ENCODE measurements around the gene SPATA20. TPM values are rescaled to one million over a fixed set of nuclear protein-coding genes. Genes with fewer than 3 reads are reported as not detected.

The SPATA20 gene
- total RNA-seq, 1 experiment from 2014 or later = 149 TPM

GRCh38 chr17:50549969-50550368 is 3.0 kb downstream of the SPATA20 start:
- DNase-seq = no peak
- no peaks in the 10 kb centered on the region for H3K9me3 Mint-ChIP-seq (ENCODE audit: unreplicated experiment)
- H3K36me3 Mint-ChIP-seq (ENCODE audit: insufficient read depth, unreplicated experiment) = peaks cover 6% of the 10 kb centered on the region
- CTCF ChIA-PET = interaction anchor here (0.8 to 5.6 kb wide), 23 partner anchors 8 to 213 kb away, joined by 3 to 272 read pairs (median 9); partner anchors contain the start of genes ACSF2, CACNA1G and LUC7L3
- no peak overlapping the region for H3K4me3 Mint-ChIP-seq (ENCODE audit: unreplicated experiment)
- H3K27ac Mint-ChIP-seq (ENCODE audit: unreplicated experiment) = no peak overlapping the region
- TF ChIP-seq CTCF (IDR thresholded peaks at IDR 0.05; ENCODE audit: insufficient read depth in 1 of 2, low read depth in 1 of 2, low read length in 1 of 2, severe bottlenecking in 1 of 2, unreplicated experiment in 1 of 2) = no peak
- POLR2A ChIA-PET = interaction anchor here (0.6 to 2.3 kb wide), 6 partner anchors 11 to 169 kb away, joined by 3 to 14 read pairs (median 5); partner anchors contain the start of genes CACNA1G and LUC7L3
- no peak overlapping the region for H3K4me3 ChIP-seq (ENCODE audit: low read depth, low read length)
- no TSS peak for BruUV-seq (replicated peaks)
- peaks cover 19% of the 10 kb centered on the region for H3K4me1 Mint-ChIP-seq (ENCODE audit: low read depth, unreplicated experiment)
- H3K27me3 Mint-ChIP-seq (ENCODE audit: insufficient read depth, unreplicated experiment) = no peaks in the 10 kb centered on the region
- H3K36me3 ChIP-seq (ENCODE audit: control insufficient read depth, insufficient read depth, low read length) = peaks cover 8% of the 10 kb centered on the region
- H3K27me3 ChIP-seq (replicated peaks; ENCODE audit: control insufficient read depth, insufficient read depth, low read length) = no peaks in the 10 kb centered on the region
- intact Hi-C loops (cut with micrococcal nuclease; ENCODE audit: unreplicated experiment) = loop anchor here (10.0 kb wide), 1 partner anchor 235 kb away; no protein-coding TSS in a partner anchor
- no peaks in the 10 kb centered on the region for H3K9me3 ChIP-seq
- H3K4me1 ChIP-seq = peaks cover 15% of the 10 kb centered on the region

GRCh38 chr17:50550661-50551432 is 3.9 kb downstream of the SPATA20 start:
- H3K27ac Mint-ChIP-seq (ENCODE audit: unreplicated experiment) = no peak overlapping the region

More at GRCh38 chr17:50550661-50551432, 3.9 kb downstream of the SPATA20 start:
- Histone ChIP-seq H3K4me1 (peaks cover 15% of the 10 kb centered on the region), H3K9me3 (no peaks in the 10 kb centered on the region), H3K36me3 (ENCODE audit: control insufficient read depth, insufficient read depth, low read length) (peaks cover 8% of the 10 kb centered on the region), H3K4me3 (ENCODE audit: low read depth, low read length) (no peak overlapping the region), H3K27me3 (replicated peaks; ENCODE audit: control insufficient read depth, insufficient read depth, low read length) (no peaks in the 10 kb centered on the region)
- Mint-ChIP-seq H3K9me3 (ENCODE audit: unreplicated experiment) (no peaks in the 10 kb centered on the region), H3K4me3 (ENCODE audit: unreplicated experiment) (no peak overlapping the region), H3K4me1 (ENCODE audit: low read depth, unreplicated experiment) (peaks cover 11% of the 10 kb centered on the region), H3K27me3 (ENCODE audit: insufficient read depth, unreplicated experiment) (no peaks in the 10 kb centered on the region), H3K36me3 (ENCODE audit: insufficient read depth, unreplicated experiment) (peaks cover 6% of the 10 kb centered on the region)
- DNase-seq = peak; percentile 94 to 97
- TF ChIP-seq CTCF (IDR thresholded peaks at IDR 0.05; ENCODE audit: insufficient read depth in 1 of 2, low read depth in 1 of 2, low read length in 1 of 2, severe bottlenecking in 1 of 2, unreplicated experiment in 1 of 2) = peak; percentile 99
- CTCF ChIA-PET = interaction anchor here (0.5 to 5.6 kb wide), 51 partner anchors 9 to 394 kb away, joined by 3 to 272 read pairs (median 4); partner anchors contain the start of genes ACSF2, CACNA1G, EPN3 and LUC7L3
- POLR2A ChIA-PET = interaction anchor here (0.5 to 2.3 kb wide), 11 partner anchors 9 to 234 kb away, joined by 3 to 14 read pairs (median 5); partner anchors contain the start of genes CACNA1G and LUC7L3
- intact Hi-C loops (cut with micrococcal nuclease; ENCODE audit: unreplicated experiment) = loop anchor here (1.0 kb wide), 1 partner anchor 75 kb away; no protein-coding TSS in a partner anchor
- no TSS peak for BruUV-seq (replicated peaks)
